ENCODE measurements around the gene NR3C2.

Gene NR3C2

DNA sequence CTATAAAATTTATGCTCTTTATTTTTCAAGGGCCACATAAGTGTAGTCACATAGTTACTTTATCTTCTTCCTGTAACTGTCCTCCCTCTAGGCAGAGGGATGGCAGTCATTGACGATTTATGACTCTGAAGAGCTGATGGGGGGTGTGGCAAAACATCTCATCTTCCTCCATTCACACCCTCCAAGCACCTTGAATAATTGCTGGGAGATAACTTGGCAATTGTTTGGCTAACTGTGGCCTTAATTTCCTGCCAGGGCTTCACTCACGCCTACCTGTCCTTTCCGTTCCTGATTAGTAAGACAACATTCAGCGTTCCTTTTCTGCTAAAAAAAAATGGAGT is 381.1 kb downstream of the NR3C2 start:
- Histone ChIP-seq H3K27ac (ENCODE audit: low read length) (no peak overlapping the region), H3K36me3 (ENCODE audit: control insufficient read depth, insufficient read depth, low read length) (no peaks in the 10 kb centered on the region), H3K9me3 (ENCODE audit: control insufficient read depth, insufficient read depth, low read length) (no peaks in the 10 kb centered on the region), H3K4me1 (ENCODE audit: control insufficient read depth, insufficient read depth, low read length) (no peaks in the 10 kb centered on the region), H3K4me3 (ENCODE audit: low read length) (no peak overlapping the region), H3K27me3 (ENCODE audit: control insufficient read depth, insufficient read depth, low read length) (no peaks in the 10 kb centered on the region)
- DNase-seq (ENCODE audit: low read depth, low spot score), result no peak
- WGBS (ENCODE audit: insufficient coverage, insufficient read length), result no CpG with 5 or more reads among the region's 4 CpGs

GRCh38 chr4:148060264-148061140 is 381.7 kb downstream of the NR3C2 start:
- Histone ChIP-seq H3K9me3 (ENCODE audit: control insufficient read depth, insufficient read depth, low read length) (no peaks in the 10 kb centered on the region), H3K27me3 (ENCODE audit: control insufficient read depth, insufficient read depth, low read length) (no peaks in the 10 kb centered on the region), H3K4me1 (ENCODE audit: control insufficient read depth, insufficient read depth, low read length) (no peaks in the 10 kb centered on the region), H3K4me3 (ENCODE audit: low read length) (no peak overlapping the region), H3K27ac (ENCODE audit: low read length) (no peak overlapping the region), H3K36me3 (ENCODE audit: control insufficient read depth, insufficient read depth, low read length) (no peaks in the 10 kb centered on the region)
- WGBS (ENCODE audit: insufficient coverage, insufficient read length), result no CpG with 5 or more reads among the region's 13 CpGs
- DNase-seq (ENCODE audit: low read depth, low spot score), result no peak

DNA sequence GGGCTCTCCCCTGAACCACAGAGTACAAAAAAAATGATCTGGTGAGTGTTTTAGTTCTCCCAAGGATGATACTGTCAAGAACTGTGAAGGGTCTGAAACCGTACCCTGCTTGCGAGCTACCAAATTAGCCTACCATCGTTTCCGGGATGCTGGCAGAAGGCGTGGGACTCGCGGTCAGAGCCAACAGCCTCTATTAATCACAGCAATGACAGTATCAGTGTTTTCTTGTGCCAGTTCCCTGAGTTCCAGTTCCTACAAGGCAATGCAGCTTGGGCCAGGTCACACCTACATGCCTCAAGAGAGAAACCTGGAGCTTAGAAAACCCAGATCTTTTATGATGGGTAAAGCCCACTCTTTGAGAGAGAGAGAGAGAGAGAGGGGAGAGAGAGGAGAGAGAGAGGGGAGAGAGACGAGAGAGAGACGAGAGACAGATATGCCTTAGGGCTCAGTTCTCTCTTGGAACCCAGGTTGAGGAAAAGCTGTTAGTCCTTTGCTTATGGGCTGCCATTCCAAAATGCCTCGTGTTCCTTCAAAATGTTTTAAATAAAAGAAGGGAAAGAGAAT is 382.5 kb downstream of the NR3C2 start:
- no peaks in the 10 kb centered on the region for H3K4me1 ChIP-seq (ENCODE audit: control insufficient read depth, insufficient read depth, low read length)
- WGBS (ENCODE audit: insufficient coverage, insufficient read length), result no CpG with 5 or more reads among the region's 10 CpGs
- H3K27ac ChIP-seq (ENCODE audit: low read length), result no peak overlapping the region
- H3K36me3 ChIP-seq (ENCODE audit: control insufficient read depth, insufficient read depth, low read length), result no peaks in the 10 kb centered on the region
- H3K27me3 ChIP-seq (ENCODE audit: control insufficient read depth, insufficient read depth, low read length), result no peaks in the 10 kb centered on the region
- DNase-seq (ENCODE audit: low read depth, low spot score), result no peak
- H3K4me3 ChIP-seq (ENCODE audit: low read length), result no peak overlapping the region
- H3K9me3 ChIP-seq (ENCODE audit: control insufficient read depth, insufficient read depth, low read length), result no peaks in the 10 kb centered on the region

- H3K9me3 ChIP-seq (ENCODE audit: control insufficient read depth, insufficient read depth, low read length), result no peaks in the 10 kb centered on the region
- no peak overlapping the region for H3K4me3 ChIP-seq (ENCODE audit: low read length)
- no peaks in the 10 kb centered on the region for H3K36me3 ChIP-seq (ENCODE audit: control insufficient read depth, insufficient read depth, low read length)
- WGBS (ENCODE audit: insufficient coverage, insufficient read length), result no CpG with 5 or more reads among the region's 14 CpGs
- no peak overlapping the region for H3K27ac ChIP-seq (ENCODE audit: low read length)
- no peaks in the 10 kb centered on the region for H3K4me1 ChIP-seq (ENCODE audit: control insufficient read depth, insufficient read depth, low read length)
- no peaks in the 10 kb centered on the region for H3K27me3 ChIP-seq (ENCODE audit: control insufficient read depth, insufficient read depth, low read length)
- no peak for DNase-seq (ENCODE audit: low read depth, low spot score)
Observed at GRCh38 chr4:148057984-148058859, 384.0 kb downstream of the NR3C2 start.

- DNase-seq (ENCODE audit: low read depth, low spot score), result no peak
- Histone ChIP-seq H3K36me3 (ENCODE audit: control insufficient read depth, insufficient read depth, low read length) (no peaks in the 10 kb centered on the region), H3K4me3 (ENCODE audit: low read length) (no peak overlapping the region), H3K27ac (ENCODE audit: low read length) (no peak overlapping the region), H3K4me1 (ENCODE audit: control insufficient read depth, insufficient read depth, low read length) (no peaks in the 10 kb centered on the region), H3K9me3 (ENCODE audit: control insufficient read depth, insufficient read depth, low read length) (no peaks in the 10 kb centered on the region), H3K27me3 (ENCODE audit: control insufficient read depth, insufficient read depth, low read length) (no peaks in the 10 kb centered on the region)
- WGBS (ENCODE audit: insufficient coverage, insufficient read length), result no CpG with 5 or more reads among the region's 5 CpGs
Observed at GRCh38 chr4:148057516-148057915, 384.7 kb downstream of the NR3C2 start.

DNA sequence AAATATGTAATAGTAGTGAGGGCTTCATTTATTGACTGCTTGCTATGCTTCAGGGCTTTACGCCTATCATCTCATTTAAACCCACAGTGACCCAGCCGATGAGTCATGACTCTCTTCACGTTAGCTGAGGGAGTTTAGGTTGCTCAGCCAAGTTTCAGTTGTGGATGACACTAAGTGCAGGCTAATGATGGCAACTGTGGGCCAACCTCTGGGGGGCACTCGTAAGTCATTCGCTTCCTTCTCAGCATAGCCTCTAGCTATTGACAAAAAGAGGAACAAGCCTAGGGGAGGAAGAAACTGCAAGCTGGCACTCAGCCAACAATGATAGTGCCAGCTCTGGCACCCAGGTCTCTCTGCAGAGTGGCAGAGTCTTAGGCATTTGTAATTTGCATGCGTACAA is 385.3 kb downstream of the NR3C2 start:
- Histone ChIP-seq H3K36me3 (ENCODE audit: control insufficient read depth, insufficient read depth, low read length) (no peaks in the 10 kb centered on the region), H3K9me3 (ENCODE audit: control insufficient read depth, insufficient read depth, low read length) (no peaks in the 10 kb centered on the region), H3K4me1 (ENCODE audit: control insufficient read depth, insufficient read depth, low read length) (no peaks in the 10 kb centered on the region), H3K4me3 (ENCODE audit: low read length) (no peak overlapping the region), H3K27me3 (ENCODE audit: control insufficient read depth, insufficient read depth, low read length) (no peaks in the 10 kb centered on the region), H3K27ac (ENCODE audit: low read length) (no peak overlapping the region)
- WGBS (ENCODE audit: insufficient coverage, insufficient read length), result no CpG with 5 or more reads among the region's 6 CpGs
- DNase-seq (ENCODE audit: low read depth, low spot score), result no peak

DNA sequence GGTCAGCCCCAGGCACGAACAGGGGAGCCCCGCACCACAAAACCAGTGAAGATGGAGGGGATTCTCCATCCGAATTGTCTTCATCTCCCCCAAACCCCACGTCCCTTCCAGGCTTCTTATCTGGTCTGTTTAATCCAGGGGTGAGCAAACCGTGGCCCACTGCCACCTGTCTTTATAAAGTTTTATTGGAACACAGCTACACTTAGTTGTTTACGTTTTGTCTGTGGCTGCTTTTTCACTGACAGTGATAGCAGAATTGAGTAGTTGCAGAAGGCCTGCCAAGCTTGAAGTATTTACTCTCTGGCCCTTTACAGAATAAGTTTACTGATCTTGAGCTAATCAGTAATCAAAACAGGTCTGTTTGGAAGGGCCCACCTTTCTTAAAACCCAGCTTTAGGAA is 386.4 kb downstream of the NR3C2 start:
- no peaks in the 10 kb centered on the region for H3K27me3 ChIP-seq (ENCODE audit: control insufficient read depth, insufficient read depth, low read length)
- no CpG with 5 or more reads among the region's 6 CpGs for WGBS (ENCODE audit: insufficient coverage, insufficient read length)

DNA sequence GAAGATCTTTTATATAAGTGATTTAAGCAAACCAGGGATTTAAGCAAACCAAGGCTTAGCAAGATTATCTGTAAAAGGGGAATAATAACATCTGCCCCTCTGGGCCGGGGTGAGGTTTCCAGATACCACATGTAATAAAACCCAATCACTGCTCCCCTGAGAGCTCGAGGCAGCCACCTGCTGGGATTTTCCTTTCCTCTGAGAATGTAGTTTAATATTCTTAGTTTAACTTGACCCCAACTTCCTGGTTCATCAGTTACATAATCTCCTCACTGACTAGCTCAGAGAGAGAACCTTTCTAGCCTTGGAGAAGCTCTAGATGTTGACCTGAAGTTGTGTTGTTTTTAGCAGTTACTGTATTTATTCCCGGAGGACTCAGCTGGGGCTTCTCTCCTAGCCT is 387.9 kb downstream of the NR3C2 start:
- Histone ChIP-seq H3K9me3 (ENCODE audit: control insufficient read depth, insufficient read depth, low read length) (no peaks in the 10 kb centered on the region), H3K27me3 (ENCODE audit: control insufficient read depth, insufficient read depth, low read length) (no peaks in the 10 kb centered on the region), H3K36me3 (ENCODE audit: control insufficient read depth, insufficient read depth, low read length) (no peaks in the 10 kb centered on the region), H3K4me1 (ENCODE audit: control insufficient read depth, insufficient read depth, low read length) (no peaks in the 10 kb centered on the region), H3K4me3 (ENCODE audit: low read length) (no peak overlapping the region), H3K27ac (ENCODE audit: low read length) (no peak overlapping the region)
- WGBS (ENCODE audit: insufficient coverage, insufficient read length), result no CpG with 5 or more reads among the region's 3 CpGs
- no peak for DNase-seq (ENCODE audit: low read depth, low spot score)

More for the DNA sequence above, 386.4 kb downstream of the NR3C2 start:
- no peaks in the 10 kb centered on the region for H3K4me1 ChIP-seq (ENCODE audit: control insufficient read depth, insufficient read depth, low read length)
- H3K27ac ChIP-seq (ENCODE audit: low read length), result no peak overlapping the region
- H3K36me3 ChIP-seq (ENCODE audit: control insufficient read depth, insufficient read depth, low read length), result no peaks in the 10 kb centered on the region
- DNase-seq (ENCODE audit: low read depth, low spot score), result no peak
- no peak overlapping the region for H3K4me3 ChIP-seq (ENCODE audit: low read length)
- H3K9me3 ChIP-seq (ENCODE audit: control insufficient read depth, insufficient read depth, low read length), result no peaks in the 10 kb centered on the region

DNA sequence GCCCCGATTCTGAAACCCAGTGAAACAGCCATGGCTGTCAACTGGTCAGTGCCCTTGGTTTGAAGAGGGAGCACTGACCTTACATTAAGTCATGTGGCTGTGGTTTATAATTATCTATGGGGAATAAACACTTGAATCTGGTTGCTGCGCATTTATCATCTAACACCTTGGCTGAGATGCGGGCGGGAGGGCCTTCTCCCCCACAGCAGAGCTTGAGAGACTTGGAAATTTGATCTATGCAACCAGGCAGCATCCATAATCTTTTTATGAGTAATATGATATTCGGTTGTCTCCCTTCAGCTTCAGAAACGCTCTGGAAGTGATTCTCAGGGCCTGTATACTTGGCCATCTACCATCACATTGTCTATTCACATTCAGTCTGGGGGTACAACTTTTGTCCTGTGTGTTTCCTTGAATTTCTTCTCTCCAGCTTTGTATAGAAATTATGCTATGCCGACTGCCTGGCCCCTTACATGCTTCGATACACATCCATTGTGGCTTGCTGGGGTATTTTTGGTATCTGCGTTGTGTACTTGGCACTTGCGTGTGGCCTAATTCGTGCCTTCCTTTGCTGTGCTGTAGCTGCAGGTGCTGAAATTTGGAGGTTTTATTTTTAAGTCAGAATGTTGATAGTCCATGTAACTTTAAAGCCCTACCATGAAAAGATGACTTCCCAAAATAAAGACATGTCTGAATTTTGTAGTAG is 388.8 kb downstream of the NR3C2 start:
- no peaks in the 10 kb centered on the region for H3K9me3 ChIP-seq (ENCODE audit: control insufficient read depth, insufficient read depth, low read length)
- H3K27me3 ChIP-seq (ENCODE audit: control insufficient read depth, insufficient read depth, low read length), result no peaks in the 10 kb centered on the region
- no peaks in the 10 kb centered on the region for H3K4me1 ChIP-seq (ENCODE audit: control insufficient read depth, insufficient read depth, low read length)
- no CpG with 5 or more reads among the region's 11 CpGs for WGBS (ENCODE audit: insufficient coverage, insufficient read length)
- H3K27ac ChIP-seq (ENCODE audit: low read length), result no peak overlapping the region
- no peaks in the 10 kb centered on the region for H3K36me3 ChIP-seq (ENCODE audit: control insufficient read depth, insufficient read depth, low read length)
- no peak for DNase-seq (ENCODE audit: low read depth, low spot score)
- H3K4me3 ChIP-seq (ENCODE audit: low read length), result no peak overlapping the region

DNA sequence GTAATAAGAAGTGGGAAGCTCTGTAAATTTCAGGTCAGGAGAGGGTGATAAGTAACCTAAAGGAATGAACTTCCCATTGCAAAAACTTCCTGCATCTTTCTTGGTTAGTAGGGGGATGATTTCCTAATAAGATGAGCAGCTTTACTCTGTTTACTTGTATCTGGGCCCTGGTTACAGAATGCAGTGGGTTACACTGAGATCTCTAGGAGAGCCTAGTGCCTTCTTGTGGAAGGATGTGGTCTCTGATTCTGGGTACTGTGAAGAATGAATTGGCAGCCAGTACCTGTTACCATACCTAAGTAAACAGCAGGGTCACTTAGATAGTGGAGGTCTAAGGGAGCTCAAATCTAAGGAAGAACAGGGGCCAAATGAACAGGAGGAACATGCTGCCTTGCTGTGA is 389.8 kb downstream of the NR3C2 start:
- no peaks in the 10 kb centered on the region for H3K36me3 ChIP-seq (ENCODE audit: control insufficient read depth, insufficient read depth, low read length)
- H3K27me3 ChIP-seq (ENCODE audit: control insufficient read depth, insufficient read depth, low read length), result no peaks in the 10 kb centered on the region
- H3K27ac ChIP-seq (ENCODE audit: low read length), result no peak overlapping the region
- H3K4me3 ChIP-seq (ENCODE audit: low read length), result no peak overlapping the region
- no peaks in the 10 kb centered on the region for H3K4me1 ChIP-seq (ENCODE audit: control insufficient read depth, insufficient read depth, low read length)
- DNase-seq (ENCODE audit: low read depth, low spot score), result no peak
- H3K9me3 ChIP-seq (ENCODE audit: control insufficient read depth, insufficient read depth, low read length), result no peaks in the 10 kb centered on the region
